Esophagus (tissue), 2 donors: Measurements from ENCODE around the gene PCDH17. TPM values are rescaled to one million over a fixed set of nuclear protein-coding genes. Genes with fewer than 3 reads are reported as not detected.
A peak's percentile ranks its signal among the peaks of the same experiment; 100 is the strongest.

Experiments used
- H3K27ac ChIP-seq, 2 donors: one replicate each; pipeline ENCODE4 v1.5.1; 2013; ENCODE audit warnings: low read depth in 2 of 2, mild to moderate bottlenecking in 2 of 2, inconsistent platforms in 1 of 2, low read length in 1 of 2, moderate library complexity in 1 of 2
- H3K27me3 ChIP-seq, 2 donors: one replicate each; pipeline ENCODE4 v1.6.1; 2013; ENCODE audit warnings: low read length in 2 of 2, control low read depth in 1 of 2, mild to moderate bottlenecking in 1 of 2; ENCODE audit not compliant: insufficient read depth in 2 of 2, control insufficient read depth in 1 of 2
- H3K36me3 ChIP-seq, 2 donors: one replicate each; pipeline ENCODE4 v1.6.1; 2013; ENCODE audit warnings: low read length in 1 of 2; ENCODE audit not compliant: control insufficient read depth in 2 of 2, insufficient read depth in 2 of 2
- H3K4me1 ChIP-seq, 2 donors: one replicate each; pipeline ENCODE4 v1.6.1; 2013; ENCODE audit warnings: low read length in 1 of 2; ENCODE audit not compliant: control insufficient read depth in 2 of 2, insufficient read depth in 2 of 2
- H3K4me3 ChIP-seq, 2 donors: one replicate each; pipeline ENCODE4 v1.5.1; 2013; ENCODE audit warnings: low read length in 2 of 2, mild to moderate bottlenecking in 2 of 2, low read depth in 1 of 2, moderate library complexity in 1 of 2
- H3K9me3 ChIP-seq, 2 donors: one replicate each; pipeline ENCODE4 v1.6.1; 2013; ENCODE audit warnings: mild to moderate bottlenecking in 2 of 2, low read depth in 1 of 2, low read length in 1 of 2, moderate library complexity in 1 of 2; ENCODE audit not compliant: control insufficient read depth in 2 of 2, insufficient read depth in 1 of 2
- WGBS, 2 donors: extraction: QIAGEN DNeasy Blood & Tissue Kit; methylation state at CpG; one replicate each; pipeline ENCODE4 v1.1.7; 2013; 5-methylcytosine and 5-hydroxymethylcytosine counted together
- polyA plus RNA-seq, 2 donors: library from polyadenylated mRNA; stranded (reverse); fragments of 200-250 nt; gene quantifications; one replicate each; pipeline ENCODE4 v1.2.3, GENCODE V29; 2013
- donor health status: healthy with polysubstance abuse.
- donor health status: Bipolar disorder and iron deficiency.

PCDH17 gene
- polyA plus RNA-seq, 2 donors, result 0.22 to 0.36 TPM

DNA sequence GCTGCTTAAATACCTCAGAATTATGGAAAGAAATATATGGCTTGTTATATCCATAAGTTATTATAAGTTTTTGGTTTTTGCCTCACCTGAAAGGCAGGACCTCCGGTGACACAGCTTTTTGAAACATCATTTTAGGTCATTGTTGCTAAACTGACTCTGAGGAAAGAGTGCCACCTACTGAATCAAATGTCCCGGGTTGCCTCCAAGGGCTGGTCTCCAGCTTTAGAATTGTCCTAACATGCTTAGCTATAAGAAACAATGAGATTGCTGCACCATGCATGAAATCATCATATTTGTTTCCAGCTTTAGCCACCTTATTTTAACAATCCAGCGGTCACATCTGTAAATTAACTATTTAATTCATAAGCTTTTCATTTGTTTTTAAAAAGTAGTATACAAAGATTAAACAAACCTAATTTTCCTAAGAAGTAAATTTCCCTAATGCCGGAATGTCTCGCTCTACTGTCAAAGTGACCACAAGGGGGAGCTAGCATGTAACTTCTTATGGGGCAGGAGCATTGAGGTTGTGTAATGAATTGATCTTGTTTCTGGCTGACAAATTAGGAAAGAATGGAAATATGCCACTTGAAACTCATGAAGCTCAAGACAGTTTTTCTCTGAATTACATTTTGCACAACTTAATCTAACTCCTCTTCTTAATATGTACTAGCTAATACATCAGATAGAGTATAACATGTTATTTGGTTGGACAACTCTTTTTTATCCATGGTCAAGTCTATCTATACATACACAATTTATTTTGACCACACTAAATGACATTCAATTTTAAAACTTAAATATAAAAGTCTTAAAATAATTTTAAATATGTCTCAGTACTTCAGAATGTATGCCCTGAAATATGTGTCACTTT lies 6.7 kb upstream of the PCDH17 start:
- Histone ChIP-seq H3K27ac (no peak overlapping the region), H3K27me3 (peaks cover 0 to 3% of the 10 kb centered on the region in 2 donors), H3K4me3 (no peak overlapping the region), H3K36me3 (no peaks in the 10 kb centered on the region), H3K9me3 (no peaks in the 10 kb centered on the region), H3K4me1 (peaks cover 0 to 2% of the 10 kb centered on the region in 2 donors)
- 8 to 10% methylated on average over 5 of the region's 5 CpGs for WGBS, 2 donors

DNA sequence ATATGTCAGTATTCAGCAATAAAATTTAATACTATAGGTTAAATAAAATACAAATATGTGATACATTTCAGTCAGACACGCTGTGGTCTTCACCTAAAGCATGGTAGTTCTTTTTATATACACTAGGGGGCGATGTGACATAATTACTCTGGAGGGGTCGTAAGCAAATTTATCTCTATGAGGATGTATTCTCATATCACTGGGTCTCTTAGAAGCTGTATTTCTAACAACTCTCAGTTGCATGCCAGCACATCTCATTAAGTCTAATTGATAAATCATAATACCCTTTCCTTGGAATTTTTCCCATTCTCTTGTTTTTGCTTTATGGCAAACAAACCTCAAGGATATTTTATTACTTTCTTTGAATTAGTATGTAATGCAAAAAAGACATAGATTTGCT lies 3.9 kb upstream of the PCDH17 start:
- Histone ChIP-seq H3K27ac (no peak overlapping the region), H3K9me3 (peaks cover 0 to 6% of the 10 kb centered on the region in 2 donors), H3K4me1 (peaks cover 0 to 2% of the 10 kb centered on the region in 2 donors), H3K36me3 (no peaks in the 10 kb centered on the region), H3K4me3 (no peak overlapping the region), H3K27me3 (peaks cover 0 to 12% of the 10 kb centered on the region in 2 donors)
- WGBS, 2 donors, result 5 to 6% methylated on average over 3 of the region's 3 CpGs

GRCh38 chr13:57629391-57629804 lies 2.1 kb upstream of the PCDH17 start:
- Histone ChIP-seq H3K4me1 (peaks cover 1 to 7% of the 10 kb centered on the region in 2 donors), H3K27ac (no peak overlapping the region), H3K27me3 (peaks cover 0 to 27% of the 10 kb centered on the region in 2 donors), H3K9me3 (peaks cover 3 to 23% of the 10 kb centered on the region in 2 donors), H3K36me3 (no peaks in the 10 kb centered on the region), H3K4me3 (peak overlapping the region in 1 of 2 donors; percentile 50)
- 4 to 6% methylated on average over 29 of the region's 29 CpGs for WGBS, 2 donors

GRCh38 chr13:57629821-57630235 lies 1.7 kb upstream of the PCDH17 start:
- H3K9me3 ChIP-seq, result peaks cover 3 to 27% of the 10 kb centered on the region in 2 donors
- H3K4me1 ChIP-seq, result peaks cover 3 to 7% of the 10 kb centered on the region in 2 donors
- no peaks in the 10 kb centered on the region for H3K36me3 ChIP-seq
- H3K27me3 ChIP-seq, result peaks cover 0 to 27% of the 10 kb centered on the region in 2 donors
- peak overlapping the region in 1 of 2 donors; percentile 50 for H3K4me3 ChIP-seq
- no peak overlapping the region for H3K27ac ChIP-seq
- WGBS, 2 donors, result 8% methylated on average over 34 of the region's 34 CpGs

DNA sequence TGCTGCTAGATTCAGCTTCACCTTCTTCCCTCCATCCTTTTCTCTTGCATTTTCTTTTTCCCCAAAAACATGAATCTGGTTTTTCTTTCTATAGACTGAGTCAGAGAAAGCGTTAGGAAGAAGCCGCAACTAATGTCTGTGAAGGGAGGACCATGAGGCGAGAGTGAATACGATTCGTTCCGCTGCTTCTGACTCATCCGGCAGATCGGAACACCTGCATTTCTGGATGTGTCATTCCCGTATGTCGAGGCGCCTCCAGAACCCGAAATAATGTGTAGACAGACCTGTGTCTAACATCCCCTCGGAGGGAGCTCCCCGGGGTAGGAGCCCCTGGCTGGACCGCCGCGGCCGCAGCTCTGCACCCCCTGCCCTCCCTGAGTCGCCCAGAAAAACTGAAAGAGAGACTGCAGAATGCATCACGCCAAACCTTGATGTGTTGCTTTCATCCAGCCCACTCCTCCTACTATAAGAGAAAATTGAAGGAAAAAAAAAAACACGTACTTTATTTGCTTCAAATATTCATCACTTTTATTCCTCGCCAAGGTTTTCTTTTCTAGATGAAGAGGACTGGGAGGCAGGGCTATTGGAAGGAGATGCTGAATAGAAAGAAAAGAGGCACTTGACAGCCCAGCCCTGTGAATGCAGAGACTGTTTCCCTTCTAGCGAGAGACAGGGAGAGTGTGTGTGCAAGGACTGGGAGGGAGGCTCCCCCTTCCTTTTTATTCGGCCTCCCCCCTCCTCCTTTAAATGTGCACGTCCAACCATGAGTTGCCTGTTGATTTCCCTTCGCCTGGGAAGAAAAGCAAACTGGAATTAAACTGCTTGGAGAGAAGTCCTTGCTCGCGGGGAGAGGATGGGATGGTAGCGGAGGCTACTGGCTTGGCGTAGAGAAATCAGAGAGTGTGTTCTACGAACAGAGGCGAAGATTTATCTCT lies 616 bp upstream of the PCDH17 start:
- Histone ChIP-seq H3K9me3 (peaks cover 3 to 28% of the 10 kb centered on the region in 2 donors), H3K4me1 (peaks cover 3 to 7% of the 10 kb centered on the region in 2 donors), H3K4me3 (peak overlapping the region; percentile 41 to 50), H3K36me3 (no peaks in the 10 kb centered on the region), H3K27ac (no peak overlapping the region), H3K27me3 (peaks cover 0 to 27% of the 10 kb centered on the region in 2 donors)
- WGBS, 2 donors, result 4% methylated on average over 32 of the region's 32 CpGs

GRCh38 chr13:57632276-57633140 lies 964 bp downstream of the PCDH17 start:
- no peaks in the 10 kb centered on the region for H3K36me3 ChIP-seq
- peak overlapping the region in 1 of 2 donors; percentile 2 for H3K27ac ChIP-seq
- peaks cover 3 to 28% of the 10 kb centered on the region in 2 donors for H3K9me3 ChIP-seq
- WGBS, 2 donors, result 8 to 11% methylated on average over 70 of the region's 70 CpGs
- H3K27me3 ChIP-seq, result peaks cover 0 to 27% of the 10 kb centered on the region in 2 donors
- peaks cover 3 to 7% of the 10 kb centered on the region in 2 donors for H3K4me1 ChIP-seq
- H3K4me3 ChIP-seq, result peak overlapping the region; percentile 41 to 50

GRCh38 chr13:57633141-57633949 lies 1.8 kb downstream of the PCDH17 start:
- Histone ChIP-seq H3K4me1 (peaks cover 3 to 7% of the 10 kb centered on the region in 2 donors), H3K36me3 (no peaks in the 10 kb centered on the region), H3K9me3 (peaks cover 3 to 28% of the 10 kb centered on the region in 2 donors), H3K4me3 (peak overlapping the region; percentile 46 to 50), H3K27me3 (peaks cover 0 to 27% of the 10 kb centered on the region in 2 donors), H3K27ac (peak overlapping the region in 1 of 2 donors; percentile 10)
- WGBS, 2 donors, result 17 to 21% methylated on average over 70 to 77 of the region's 77 CpGs
